Activated CD8-positive, alpha-beta T cell treated with anti-CD3 and anti-CD28 coated beads for 36 hours (primary cell): Measurements from ENCODE around the gene IL16. TPM values are rescaled to one million over a fixed set of nuclear protein-coding genes. Genes with fewer than 3 reads are reported as not detected.

ENCODE experiments used
- ATAC-seq: fragments of 200-7000 bp; cut with Tn5 transposase; one replicate; pipeline ENCODE4 v1.10.0; 2021; ENCODE audit warnings: mild to moderate bottlenecking, moderate library complexity
- CTCF ChIA-PET: fragments of 350-600 bp; sonication (Branson Sonifier 250); formaldehyde crosslinking; loops from one replicate; lab custom pipeline; 2021; ENCODE audit warnings: antibody characterized with exemption; lab: Charles Lee
- POLR2A ChIA-PET: fragments of 350-600 bp; sonication (Branson Sonifier 250); formaldehyde crosslinking; loops from one replicate; lab custom pipeline; 2021; ENCODE audit warnings: antibody characterized with exemption; lab: Charles Lee
- DNase-seq: peaks from one replicate; pipeline ENCODE4 v3.0.0-alpha.2; 2020
- H3K27ac Mint-ChIP-seq: one replicate; pipeline ENCODE4 v1.8.0; 2021; ENCODE audit warnings: mild to moderate bottlenecking, mixed read lengths
- H3K27me3 Mint-ChIP-seq: one replicate; pipeline ENCODE4 v1.8.0; 2021; ENCODE audit warnings: mixed read lengths
- H3K36me3 Mint-ChIP-seq: one replicate; pipeline ENCODE4 v1.8.0; 2021; ENCODE audit warnings: low read depth, mixed read lengths
- H3K4me1 Mint-ChIP-seq: one replicate; pipeline ENCODE4 v1.8.0; 2021; ENCODE audit warnings: low read depth, mixed read lengths
- H3K4me3 Mint-ChIP-seq: one replicate; pipeline ENCODE4 v1.8.0; 2021; ENCODE audit warnings: mild to moderate bottlenecking, moderate library complexity, mixed read lengths
- H3K9me3 Mint-ChIP-seq: one replicate; pipeline ENCODE4 v1.8.0; 2021; ENCODE audit warnings: mixed read lengths
- intact Hi-C: fragments of 100-400 bp; cut with micrococcal nuclease; formaldehyde crosslinking; loops from one replicate; pipeline ENCODE4 v1.10.0; 2022
- total RNA-seq, 2 experiments: library from RNA; stranded (reverse); gene quantifications; one replicate each; pipeline ENCODE4 v1.2.3, GENCODE V29; 2021
- TF ChIP-seq, protein P1 (sequence below): fragments of 200-600 bp; IDR thresholded peaks from one replicate; pipeline ENCODE4 v1.8.0; 2022; ENCODE audit warnings: antibody characterized with exemption, mild to moderate bottlenecking

IL16 gene
- total RNA-seq, 2 experiments from 2014 or later, result 130 to 138 TPM

DNA sequence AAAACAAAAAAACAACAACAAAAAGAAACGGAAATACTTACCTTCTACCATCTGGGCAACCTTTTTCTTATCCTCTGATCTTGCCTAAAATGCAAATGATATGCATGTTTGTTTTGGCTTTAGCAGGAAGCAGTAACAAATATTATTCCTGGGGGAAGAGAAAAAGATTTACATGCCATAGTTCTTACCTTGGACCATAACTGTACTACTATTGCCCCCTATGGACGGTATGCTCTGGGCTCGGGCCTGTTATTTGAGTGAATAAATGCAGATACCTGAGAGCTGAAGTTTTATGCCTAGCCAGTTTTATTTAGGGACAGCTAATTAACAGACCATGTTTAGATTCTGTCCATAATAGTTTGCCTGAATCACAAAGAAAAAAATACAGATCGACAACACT is 139.9 kb downstream of the IL16 start:
- no peaks in the 10 kb centered on the region for H3K9me3 Mint-ChIP-seq
- no peaks in the 10 kb centered on the region for H3K27me3 Mint-ChIP-seq
- POLR2A ChIA-PET, result interaction anchor here (0.7 kb wide), 1 partner anchor 741 kb away, joined by 3 read pairs; no protein-coding TSS in a partner anchor
- peaks cover 7% of the 10 kb centered on the region for H3K4me1 Mint-ChIP-seq
- peak; percentile 60 for DNase-seq
- intact Hi-C loops, result no loop called here
- H3K27ac Mint-ChIP-seq, result no peak overlapping the region
- ATAC-seq, result peak; percentile 55
- TF ChIP-seq, protein P1, sequence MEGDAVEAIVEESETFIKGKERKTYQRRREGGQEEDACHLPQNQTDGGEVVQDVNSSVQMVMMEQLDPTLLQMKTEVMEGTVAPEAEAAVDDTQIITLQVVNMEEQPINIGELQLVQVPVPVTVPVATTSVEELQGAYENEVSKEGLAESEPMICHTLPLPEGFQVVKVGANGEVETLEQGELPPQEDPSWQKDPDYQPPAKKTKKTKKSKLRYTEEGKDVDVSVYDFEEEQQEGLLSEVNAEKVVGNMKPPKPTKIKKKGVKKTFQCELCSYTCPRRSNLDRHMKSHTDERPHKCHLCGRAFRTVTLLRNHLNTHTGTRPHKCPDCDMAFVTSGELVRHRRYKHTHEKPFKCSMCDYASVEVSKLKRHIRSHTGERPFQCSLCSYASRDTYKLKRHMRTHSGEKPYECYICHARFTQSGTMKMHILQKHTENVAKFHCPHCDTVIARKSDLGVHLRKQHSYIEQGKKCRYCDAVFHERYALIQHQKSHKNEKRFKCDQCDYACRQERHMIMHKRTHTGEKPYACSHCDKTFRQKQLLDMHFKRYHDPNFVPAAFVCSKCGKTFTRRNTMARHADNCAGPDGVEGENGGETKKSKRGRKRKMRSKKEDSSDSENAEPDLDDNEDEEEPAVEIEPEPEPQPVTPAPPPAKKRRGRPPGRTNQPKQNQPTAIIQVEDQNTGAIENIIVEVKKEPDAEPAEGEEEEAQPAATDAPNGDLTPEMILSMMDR, result peak; percentile 43
- H3K4me3 Mint-ChIP-seq, result no peak overlapping the region
- H3K36me3 Mint-ChIP-seq, result no peaks in the 10 kb centered on the region
- CTCF ChIA-PET, result interaction anchor here (0.6 to 8.7 kb wide), 12 partner anchors 9 to 76 kb away, joined by 3 to 50 read pairs (median 4); no protein-coding TSS in a partner anchor

DNA sequence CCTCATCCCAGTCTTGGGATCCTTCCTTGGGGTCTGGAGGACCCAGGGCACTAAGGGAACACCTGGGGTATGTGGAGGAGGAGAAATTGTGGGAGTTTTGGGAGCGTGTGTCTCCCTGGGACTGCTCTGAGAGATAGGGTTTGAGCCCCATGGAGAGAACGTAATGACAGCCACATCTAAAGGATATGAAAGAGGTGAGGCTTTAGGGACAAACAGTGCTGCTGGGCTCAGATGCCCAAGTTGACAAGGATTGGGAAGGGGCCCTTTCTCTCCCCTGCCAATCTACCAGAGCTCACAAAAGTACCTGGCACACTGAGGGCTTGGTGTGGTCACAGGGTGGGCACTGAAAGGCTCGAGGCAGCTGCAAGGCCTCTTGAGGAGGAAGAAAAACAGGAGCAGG is 140.6 kb downstream of the IL16 start:
- Mint-ChIP-seq H3K27me3 (no peaks in the 10 kb centered on the region), H3K9me3 (no peaks in the 10 kb centered on the region), H3K27ac (no peak overlapping the region), H3K4me1 (peaks cover 7% of the 10 kb centered on the region), H3K4me3 (no peak overlapping the region), H3K36me3 (no peaks in the 10 kb centered on the region)
- POLR2A ChIA-PET, result no interaction called here
- ATAC-seq, result no peak
- DNase-seq, result no peak
- intact Hi-C loops, result no loop called here
- TF ChIP-seq, protein P1, result no peak
- CTCF ChIA-PET, result interaction anchor here (0.6 to 8.7 kb wide), 12 partner anchors 10 to 77 kb away, joined by 3 to 50 read pairs (median 4); no protein-coding TSS in a partner anchor

DNA sequence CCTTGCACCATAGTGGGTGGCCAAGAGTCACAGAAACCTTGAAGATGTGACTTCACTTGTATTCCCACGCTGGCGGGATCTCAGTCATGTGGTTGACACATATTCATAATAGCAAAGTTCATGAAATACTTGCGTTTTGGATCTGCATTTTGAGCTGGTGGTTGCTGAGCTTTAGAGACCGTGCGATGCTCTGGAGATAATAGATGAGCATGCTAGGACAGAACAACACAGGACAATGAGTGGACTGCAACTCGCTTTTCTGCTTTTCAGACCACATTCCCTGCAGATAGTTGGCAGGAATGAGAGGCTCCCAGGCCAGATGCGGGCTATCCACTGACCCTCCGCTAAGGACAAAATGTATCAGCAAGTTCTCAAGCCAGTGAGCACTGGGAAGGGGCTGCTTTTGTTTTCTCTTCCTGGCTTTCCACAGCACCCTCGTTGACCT is 141.1 kb downstream of the IL16 start:
- peaks cover 7% of the 10 kb centered on the region for H3K4me1 Mint-ChIP-seq
- H3K9me3 Mint-ChIP-seq, result no peaks in the 10 kb centered on the region
- TF ChIP-seq, protein P1, result no peak
- no peaks in the 10 kb centered on the region for H3K36me3 Mint-ChIP-seq
- no peak for ATAC-seq
- peak; percentile 24 for DNase-seq
- H3K27me3 Mint-ChIP-seq, result no peaks in the 10 kb centered on the region
- intact Hi-C loops, result no loop called here
- POLR2A ChIA-PET, result no interaction called here
- H3K4me3 Mint-ChIP-seq, result no peak overlapping the region
- H3K27ac Mint-ChIP-seq, result no peak overlapping the region
- CTCF ChIA-PET, result interaction anchor here (1.4 to 8.7 kb wide), 3 partner anchors 23 to 72 kb away, joined by 3 to 50 read pairs (median 19); no protein-coding TSS in a partner anchor

DNA sequence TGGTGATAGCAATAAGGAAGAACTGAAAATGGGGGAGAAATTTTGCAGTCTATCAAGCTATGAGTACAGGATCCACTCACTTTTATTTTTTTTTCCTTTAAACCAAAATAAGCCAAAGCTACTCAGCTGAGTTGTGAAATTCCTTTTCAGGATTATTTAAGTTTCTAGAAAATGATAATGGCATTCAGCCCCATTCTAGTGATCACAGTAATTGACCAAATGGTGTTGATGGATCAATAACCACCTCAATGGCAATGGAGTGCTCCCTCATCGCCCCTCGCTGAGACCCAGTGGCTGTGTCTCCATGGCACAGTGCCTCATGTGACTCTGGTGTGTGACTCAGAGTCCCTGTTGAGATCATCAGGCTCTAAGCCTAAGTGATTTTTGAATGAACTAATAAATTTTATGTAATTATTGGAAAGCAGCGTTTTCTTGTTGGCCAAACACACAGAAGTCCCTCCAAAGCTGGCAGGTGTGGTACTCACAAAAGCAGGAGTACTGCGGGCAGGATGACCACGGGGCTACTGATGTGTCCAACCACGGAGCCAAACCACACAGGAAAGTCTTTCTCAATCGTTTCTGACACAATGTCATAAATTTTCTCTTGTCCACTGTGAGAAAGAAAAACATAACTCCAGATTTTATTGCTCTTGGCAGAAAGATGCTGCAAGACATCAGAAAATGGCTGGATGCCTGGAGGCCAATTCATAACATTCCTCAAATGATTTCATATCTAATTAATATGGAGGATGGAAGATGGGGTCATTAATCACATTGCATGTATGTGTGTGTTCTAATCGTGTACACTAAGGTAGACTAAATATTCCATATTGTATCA is 141.7 kb downstream of the IL16 start:
- intact Hi-C loops, result no loop called here
- Mint-ChIP-seq H3K27me3 (no peaks in the 10 kb centered on the region), H3K9me3 (no peaks in the 10 kb centered on the region), H3K4me3 (no peak overlapping the region), H3K4me1 (peaks cover 4% of the 10 kb centered on the region), H3K36me3 (no peaks in the 10 kb centered on the region), H3K27ac (no peak overlapping the region)
- ATAC-seq (no peak), DNase-seq (no peak)
- TF ChIP-seq, protein P1, result no peak
- POLR2A ChIA-PET, result no interaction called here
- CTCF ChIA-PET, result interaction anchor here (1.1 to 8.7 kb wide), 5 partner anchors 23 to 73 kb away, joined by 3 to 50 read pairs (median 7); no protein-coding TSS in a partner anchor

DNA sequence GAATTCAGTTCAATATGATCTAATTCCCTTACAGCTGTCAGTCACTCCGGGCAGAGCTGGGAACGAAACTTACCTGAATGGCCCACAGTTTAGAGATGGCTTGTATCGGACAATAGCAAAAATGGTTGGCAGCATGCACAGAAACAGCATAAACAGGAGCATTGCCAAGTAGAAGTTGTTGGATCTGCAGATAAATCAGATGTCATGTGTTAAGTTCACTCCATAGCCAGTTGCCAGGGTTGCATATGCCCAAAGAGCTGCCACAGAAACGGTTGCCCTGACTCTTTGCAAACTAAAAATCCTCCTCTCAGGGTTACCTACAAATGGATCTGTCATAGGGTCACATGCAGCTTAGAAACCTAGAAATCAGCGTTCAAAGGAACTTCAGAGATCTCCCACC is 142.6 kb downstream of the IL16 start:
- H3K27me3 Mint-ChIP-seq, result no peaks in the 10 kb centered on the region
- H3K4me1 Mint-ChIP-seq, result peaks cover 3% of the 10 kb centered on the region
- intact Hi-C loops, result no loop called here
- POLR2A ChIA-PET, result no interaction called here
- no peaks in the 10 kb centered on the region for H3K9me3 Mint-ChIP-seq
- H3K4me3 Mint-ChIP-seq, result no peak overlapping the region
- H3K36me3 Mint-ChIP-seq, result no peaks in the 10 kb centered on the region
- CTCF ChIA-PET, result interaction anchor here (1.0 to 8.7 kb wide), 4 partner anchors 61 to 184 kb away, joined by 3 to 50 read pairs (median 6); no protein-coding TSS in a partner anchor
- DNase-seq (no peak), ATAC-seq (no peak)
- TF ChIP-seq, protein P1, result no peak
- H3K27ac Mint-ChIP-seq, result no peak overlapping the region
